ENCODE measurements around the gene TMEM214.

Gene TMEM214

GRCh38 chr2:27084297-27085061 is 51.7 kb downstream of the TMEM214 start:
- DNase-seq (ENCODE audit: low read depth), result no peak

DNA sequence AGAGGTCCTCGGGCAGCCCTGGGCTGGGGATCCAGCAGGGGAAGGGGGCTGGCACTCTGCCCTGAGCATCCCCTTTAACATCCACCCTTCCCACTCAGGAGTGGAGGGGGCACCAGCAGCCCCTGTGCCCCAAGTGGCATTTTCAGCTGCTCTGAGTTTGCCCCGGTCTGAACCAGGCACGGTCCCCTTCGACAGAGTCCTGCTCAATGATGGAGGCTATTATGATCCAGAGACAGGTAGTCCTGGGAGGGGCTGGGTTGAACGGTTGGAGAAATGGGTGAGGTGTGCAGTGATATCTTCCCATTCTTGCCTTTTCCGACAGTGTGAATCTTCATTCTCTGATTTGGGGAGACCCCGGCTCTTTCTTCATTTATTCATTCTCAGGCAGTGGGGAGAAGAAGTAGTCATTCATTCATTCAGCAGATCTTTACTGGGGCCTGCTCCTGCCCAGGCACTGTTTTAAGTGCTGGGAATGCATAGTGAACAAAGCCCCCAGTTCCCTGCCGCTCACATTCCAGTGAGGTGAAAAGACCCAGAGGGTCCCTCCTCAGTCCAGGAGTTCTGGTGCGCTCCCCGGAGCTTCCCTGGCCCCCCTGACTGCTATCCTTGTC is 52.4 kb downstream of the TMEM214 start:
- DNase-seq (ENCODE audit: low read depth), result no peak

DNA sequence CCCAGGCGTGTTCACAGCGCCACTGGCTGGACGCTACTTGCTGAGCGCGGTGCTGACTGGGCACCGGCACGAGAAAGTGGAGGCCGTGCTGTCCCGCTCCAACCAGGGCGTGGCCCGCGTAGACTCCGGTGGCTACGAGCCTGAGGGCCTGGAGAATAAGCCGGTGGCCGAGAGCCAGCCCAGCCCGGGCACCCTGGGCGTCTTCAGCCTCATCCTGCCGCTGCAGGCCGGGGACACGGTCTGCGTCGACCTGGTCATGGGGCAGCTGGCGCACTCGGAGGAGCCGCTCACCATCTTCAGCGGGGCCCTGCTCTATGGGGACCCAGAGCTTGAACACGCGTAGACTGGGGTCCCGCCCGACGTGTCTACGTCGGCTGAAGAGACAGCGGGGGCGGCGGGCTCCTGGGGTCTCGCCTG is 52.9 kb downstream of the TMEM214 start:
- DNase-seq (ENCODE audit: low read depth), result peak; percentile 9

GRCh38 chr2:27086090-27086723 is 53.4 kb downstream of the TMEM214 start:
- DNase-seq (ENCODE audit: low read depth), result peak; percentile 99

DNA sequence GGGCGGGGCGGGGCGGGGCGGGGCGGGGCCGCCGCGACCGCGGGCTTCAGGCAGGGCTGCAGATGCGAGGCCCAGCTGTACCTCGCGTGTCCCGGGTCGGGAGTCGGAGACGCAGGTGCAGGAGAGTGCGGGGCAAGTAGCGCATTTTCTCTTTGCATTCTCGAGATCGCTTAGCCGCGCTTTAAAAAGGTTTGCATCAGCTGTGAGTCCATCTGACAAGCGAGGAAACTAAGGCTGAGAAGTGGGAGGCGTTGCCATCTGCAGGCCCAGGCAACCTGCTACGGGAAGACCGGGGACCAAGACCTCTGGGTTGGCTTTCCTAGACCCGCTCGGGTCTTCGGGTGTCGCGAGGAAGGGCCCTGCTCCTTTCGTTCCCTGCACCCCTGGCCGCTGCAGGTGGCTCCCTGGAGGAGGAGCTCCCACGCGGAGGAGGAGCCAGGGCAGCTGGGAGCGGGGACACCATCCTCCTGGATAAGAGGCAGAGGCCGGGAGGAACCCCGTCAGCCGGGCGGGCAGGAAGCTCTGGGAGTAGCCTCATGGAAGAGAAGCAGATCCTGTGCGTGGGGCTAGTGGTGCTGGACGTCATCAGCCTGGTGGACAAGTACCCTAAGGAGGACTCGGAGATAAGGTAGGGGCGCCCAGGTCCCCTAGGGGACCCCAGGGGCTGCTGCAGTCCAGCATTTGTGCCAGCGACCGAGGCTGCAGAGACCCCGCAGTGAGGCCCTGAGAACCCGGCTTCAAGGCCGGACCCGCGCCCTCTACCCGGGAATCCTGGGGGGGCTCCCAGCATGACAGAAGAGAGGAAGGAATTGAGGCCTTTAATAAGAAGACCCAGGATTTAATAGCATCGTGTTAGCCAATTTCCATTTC is 54.2 kb downstream of the TMEM214 start, which contains the start of gene KHK:
Gene KHK (plus strand): TSS at position 49 of the 870 bp plus-strand sequence. CDS start 488 bp downstream, at position 537.
- no peak for DNase-seq (ENCODE audit: low read depth)

DNA sequence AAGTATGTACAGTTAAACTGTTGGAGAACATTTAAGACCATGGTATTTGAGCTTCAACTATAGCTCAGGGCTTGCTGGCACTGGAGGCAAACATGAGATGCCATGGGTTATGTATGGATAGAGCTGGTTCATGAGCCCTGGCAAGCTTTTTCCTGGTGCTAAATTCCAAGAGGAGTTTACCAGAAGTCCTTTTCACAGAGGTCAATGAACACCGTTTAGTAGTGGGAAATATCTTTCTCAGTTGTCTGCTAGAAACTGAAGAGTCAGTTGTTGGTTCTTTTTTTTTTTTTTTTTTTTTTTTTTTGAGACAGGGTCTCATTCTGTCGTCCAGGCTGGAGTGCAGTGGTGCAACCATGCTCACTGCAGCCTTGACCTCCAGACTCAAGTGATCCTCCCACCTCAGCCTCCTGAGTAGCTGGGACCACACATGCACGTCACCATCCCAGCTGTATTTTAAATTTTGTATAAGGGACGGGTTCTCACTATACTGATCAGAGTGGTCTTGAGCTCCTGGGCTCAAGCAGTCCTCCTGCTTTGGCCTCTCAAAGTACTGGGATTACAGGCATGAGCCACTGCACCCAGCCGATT is 55.2 kb downstream of the TMEM214 start:
- no peak for DNase-seq (ENCODE audit: low read depth)

GRCh38 chr2:27088634-27089033 is 55.9 kb downstream of the TMEM214 start:
- DNase-seq (ENCODE audit: low read depth), result no peak

- no peak for DNase-seq (ENCODE audit: low read depth)
Observed at GRCh38 chr2:27089111-27089954, 56.6 kb downstream of the TMEM214 start.

Data from activated T-helper 9 cell treated with anti-CD3 and anti-CD28 coated beads, Interleukin-2, amount 50 U/mL, for 16 hours (primary cell).